Breast epithelium (tissue), 3 donors: ENCODE data around the gene CD300LF.

Experiments
- POLR2A ChIP-seq: fragments of 450-650 bp; IDR thresholded peaks from one replicate; pipeline ENCODE4 v1.6.1; 2016; ENCODE audit warnings: antibody characterized with exemption, mild to moderate bottlenecking, moderate library complexity
- POLR2AphosphoS5 ChIP-seq, 3 donors: sonication (generic); formaldehyde crosslinking; IDR thresholded peaks; one replicate each; pipeline ENCODE4 v1.6.1; 2017; ENCODE audit warnings: antibody characterized with exemption in 3 of 3
- TF ChIP-seq, protein P1 (sequence below), 3 donors: fragments of 450-650 bp; IDR thresholded peaks; one replicate each; pipeline ENCODE4 v1.5.1; 2016 to 2017; ENCODE audit warnings: antibody characterized with exemption in 3 of 3, mild to moderate bottlenecking in 3 of 3, moderate library complexity in 3 of 3

DNA sequence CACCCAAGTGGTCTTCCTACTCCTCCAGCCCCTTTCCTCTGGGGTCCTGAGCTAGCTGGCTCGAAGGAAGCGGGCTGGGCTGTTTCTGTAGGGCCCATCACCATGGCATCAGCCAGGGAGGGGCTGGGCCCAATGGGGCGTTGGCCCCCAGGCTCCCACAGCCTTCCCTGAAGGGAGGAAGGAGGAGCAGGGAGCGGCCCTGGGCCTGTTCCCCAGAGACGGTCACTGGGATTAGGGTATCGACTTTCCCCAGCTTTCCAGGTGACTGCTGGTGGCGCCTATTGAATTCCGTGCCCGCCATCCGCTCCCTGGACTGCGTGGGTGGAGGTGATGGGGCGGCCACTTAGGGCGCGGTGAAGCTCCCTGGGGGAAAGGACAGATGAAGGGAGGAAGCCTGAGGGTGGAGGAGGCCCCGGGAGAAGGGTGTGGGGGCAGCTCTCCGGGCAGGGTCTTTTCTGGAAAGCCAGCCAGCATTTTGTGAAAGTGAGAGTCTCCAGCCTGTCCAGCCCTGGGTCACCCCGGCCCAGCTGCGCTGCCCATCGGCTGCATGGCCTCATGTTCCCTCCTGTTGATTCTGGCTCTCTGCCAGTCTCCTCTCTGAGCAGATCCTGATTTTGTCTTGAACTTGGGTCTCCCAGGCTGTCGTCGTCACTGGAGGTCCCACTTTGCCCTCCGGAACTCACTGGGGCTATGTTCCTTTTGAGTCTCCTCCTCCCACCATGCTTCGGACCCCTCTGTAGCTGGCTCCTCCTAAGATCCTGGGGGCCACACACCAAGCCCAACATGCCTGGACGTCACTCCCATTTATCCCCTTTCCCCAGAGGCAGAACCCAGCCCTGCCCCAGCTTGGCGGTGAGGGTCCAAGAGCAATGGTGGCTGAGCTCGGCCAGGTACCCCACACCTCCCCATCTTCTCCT is 45.5 kb upstream of the CD300LF start:
- TF ChIP-seq, protein P1, sequence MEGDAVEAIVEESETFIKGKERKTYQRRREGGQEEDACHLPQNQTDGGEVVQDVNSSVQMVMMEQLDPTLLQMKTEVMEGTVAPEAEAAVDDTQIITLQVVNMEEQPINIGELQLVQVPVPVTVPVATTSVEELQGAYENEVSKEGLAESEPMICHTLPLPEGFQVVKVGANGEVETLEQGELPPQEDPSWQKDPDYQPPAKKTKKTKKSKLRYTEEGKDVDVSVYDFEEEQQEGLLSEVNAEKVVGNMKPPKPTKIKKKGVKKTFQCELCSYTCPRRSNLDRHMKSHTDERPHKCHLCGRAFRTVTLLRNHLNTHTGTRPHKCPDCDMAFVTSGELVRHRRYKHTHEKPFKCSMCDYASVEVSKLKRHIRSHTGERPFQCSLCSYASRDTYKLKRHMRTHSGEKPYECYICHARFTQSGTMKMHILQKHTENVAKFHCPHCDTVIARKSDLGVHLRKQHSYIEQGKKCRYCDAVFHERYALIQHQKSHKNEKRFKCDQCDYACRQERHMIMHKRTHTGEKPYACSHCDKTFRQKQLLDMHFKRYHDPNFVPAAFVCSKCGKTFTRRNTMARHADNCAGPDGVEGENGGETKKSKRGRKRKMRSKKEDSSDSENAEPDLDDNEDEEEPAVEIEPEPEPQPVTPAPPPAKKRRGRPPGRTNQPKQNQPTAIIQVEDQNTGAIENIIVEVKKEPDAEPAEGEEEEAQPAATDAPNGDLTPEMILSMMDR (IDR thresholded peaks at IDR 0.05) = no peak
- TF ChIP-seq POLR2A (no peak), POLR2AphosphoS5 (IDR thresholded peaks at IDR 0.05) (no peak)
